Left ventricle myocardium inferior (tissue), 1 donor: Measurements from ENCODE around the gene PSTPIP1. TPM values are rescaled to one million over a fixed set of nuclear protein-coding genes. Genes with fewer than 3 reads are reported as not detected.

ENCODE experiments used
- DNase-seq: peaks from one replicate; pipeline ENCODE4 v3.0.0-alpha.2; 2020
- H3K27ac ChIP-seq: fragments of 200-600 bp; replicated peaks from 2 replicates; pipeline ENCODE4 v1.8.0; 2021
- H3K27me3 ChIP-seq: fragments of 200-600 bp; 2 replicates; pipeline ENCODE4 v1.8.0; 2021; ENCODE audit warnings: low read depth
- H3K36me3 ChIP-seq: fragments of 200-600 bp; 2 replicates; pipeline ENCODE4 v1.8.0; 2021
- H3K4me1 ChIP-seq: fragments of 200-600 bp; 2 replicates; pipeline ENCODE4 v1.8.0; 2021
- H3K4me3 ChIP-seq: fragments of 200-600 bp; 2 replicates; pipeline ENCODE4 v1.8.0; 2021; ENCODE audit warnings: mild to moderate bottlenecking, moderate library complexity
- H3K9me3 ChIP-seq: fragments of 200-600 bp; replicated peaks from 2 replicates; pipeline ENCODE4 v1.8.0; 2021
- intact Hi-C: fragments of 100-400 bp; cut with micrococcal nuclease; formaldehyde crosslinking; loops from one replicate; pipeline ENCODE4 v1.11.0; 2022
- total RNA-seq: library from RNA; stranded (reverse); fragmentation: NEBNext Ultra II Directional; extraction: Animal tissue kit (Norgen Biotek cat#: 25700); gene quantifications from one replicate; pipeline ENCODE4 v1.2.1, GENCODE V29; 2021
- TF ChIP-seq, protein P1 (sequence below): fragments of 200-600 bp; IDR thresholded peaks from 2 replicates; pipeline ENCODE4 v1.8.0; 2021; ENCODE audit warnings: antibody characterized with exemption, mild to moderate bottlenecking, borderline replicate concordance
- donor health status: DM: no; HTN: yes; CAD: no; lungs with severe emphysema.

The PSTPIP1 gene
- total RNA-seq, 1 donor from 2014 or later = 3.5 TPM

DNA sequence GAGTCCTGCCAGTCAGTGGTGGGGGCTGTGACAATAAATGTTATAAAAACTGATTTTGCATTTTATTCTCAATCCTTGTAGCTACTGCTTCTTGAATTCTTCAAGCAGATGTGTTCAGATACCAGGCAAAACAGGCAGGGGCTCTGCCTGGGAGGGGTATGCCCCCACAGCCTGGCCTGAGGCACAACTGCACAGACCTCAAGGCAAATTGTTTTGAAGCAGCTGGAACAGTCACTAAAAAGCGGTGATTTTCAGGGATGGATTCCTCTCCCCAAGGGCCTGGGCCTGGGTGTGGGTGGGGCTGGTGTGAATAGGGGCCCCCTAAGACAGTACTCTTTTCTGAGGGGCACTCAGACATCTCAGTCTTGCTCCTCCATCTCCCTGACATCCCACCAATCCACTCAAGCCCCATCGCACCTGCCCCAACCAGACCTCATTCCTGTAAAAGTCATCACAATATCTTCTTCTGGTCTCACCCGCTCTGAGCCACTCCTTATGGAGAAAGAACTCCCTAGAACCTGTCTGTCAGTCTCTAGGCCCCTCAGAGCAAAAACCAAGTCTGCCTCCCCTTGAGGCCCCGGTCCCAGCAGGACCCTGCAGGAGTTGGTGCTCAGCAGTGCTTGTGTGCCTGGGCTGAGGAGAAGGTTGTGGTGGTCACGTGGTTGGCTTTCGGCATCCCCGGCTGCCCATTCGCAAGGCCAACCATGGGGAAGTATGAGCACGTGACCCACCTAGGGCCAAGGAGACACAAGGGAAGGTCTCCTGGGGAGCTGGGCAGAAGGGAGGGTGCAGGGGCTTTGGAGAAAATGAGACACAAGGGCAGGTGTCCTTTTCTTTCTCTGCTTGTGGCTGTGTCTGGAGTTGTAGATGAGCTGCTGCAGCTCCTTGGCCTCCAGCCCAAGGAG is 2.9 kb upstream of the PSTPIP1 start:
- no peak overlapping the region for H3K4me3 ChIP-seq

DNA sequence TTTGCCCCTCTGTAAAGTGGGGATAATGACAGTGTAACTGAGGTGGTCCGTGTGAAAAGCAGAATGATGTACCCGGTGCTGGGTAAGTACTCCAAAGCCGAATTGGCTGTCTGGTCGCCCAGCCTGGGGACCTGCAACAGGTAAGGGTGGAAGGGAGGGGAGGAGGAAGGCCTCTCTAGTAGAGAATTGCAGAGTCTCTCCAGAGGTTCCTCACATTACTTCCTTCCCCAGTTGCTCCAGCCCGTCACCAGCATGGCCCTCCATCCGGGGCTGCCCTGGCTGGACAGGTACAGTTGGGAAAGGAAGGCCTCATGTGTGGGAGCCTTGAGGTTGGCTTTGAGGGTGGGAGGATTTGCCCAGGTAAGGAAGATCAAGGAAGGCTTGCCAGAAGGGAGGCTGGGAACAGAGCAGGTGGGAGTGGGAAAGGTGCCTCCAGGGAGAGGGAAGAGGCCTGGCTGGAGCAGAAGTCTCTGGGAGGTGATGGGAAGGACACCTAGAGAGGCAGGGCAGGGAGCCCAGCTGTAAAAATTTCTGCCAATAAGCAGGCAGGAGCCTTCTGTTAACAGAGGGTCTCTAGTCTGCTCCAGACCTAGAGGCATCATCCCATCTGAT is 1.7 kb upstream of the PSTPIP1 start:
- no peak for DNase-seq
- H3K27ac ChIP-seq = no peak overlapping the region
- H3K27me3 ChIP-seq = no peaks in the 10 kb centered on the region
- TF ChIP-seq, protein P1, sequence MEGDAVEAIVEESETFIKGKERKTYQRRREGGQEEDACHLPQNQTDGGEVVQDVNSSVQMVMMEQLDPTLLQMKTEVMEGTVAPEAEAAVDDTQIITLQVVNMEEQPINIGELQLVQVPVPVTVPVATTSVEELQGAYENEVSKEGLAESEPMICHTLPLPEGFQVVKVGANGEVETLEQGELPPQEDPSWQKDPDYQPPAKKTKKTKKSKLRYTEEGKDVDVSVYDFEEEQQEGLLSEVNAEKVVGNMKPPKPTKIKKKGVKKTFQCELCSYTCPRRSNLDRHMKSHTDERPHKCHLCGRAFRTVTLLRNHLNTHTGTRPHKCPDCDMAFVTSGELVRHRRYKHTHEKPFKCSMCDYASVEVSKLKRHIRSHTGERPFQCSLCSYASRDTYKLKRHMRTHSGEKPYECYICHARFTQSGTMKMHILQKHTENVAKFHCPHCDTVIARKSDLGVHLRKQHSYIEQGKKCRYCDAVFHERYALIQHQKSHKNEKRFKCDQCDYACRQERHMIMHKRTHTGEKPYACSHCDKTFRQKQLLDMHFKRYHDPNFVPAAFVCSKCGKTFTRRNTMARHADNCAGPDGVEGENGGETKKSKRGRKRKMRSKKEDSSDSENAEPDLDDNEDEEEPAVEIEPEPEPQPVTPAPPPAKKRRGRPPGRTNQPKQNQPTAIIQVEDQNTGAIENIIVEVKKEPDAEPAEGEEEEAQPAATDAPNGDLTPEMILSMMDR = no peak
- no peaks in the 10 kb centered on the region for H3K36me3 ChIP-seq
- no peaks in the 10 kb centered on the region for H3K9me3 ChIP-seq
- no peak overlapping the region for H3K4me3 ChIP-seq
- peaks cover 36% of the 10 kb centered on the region for H3K4me1 ChIP-seq
- intact Hi-C loops = no loop called here

More for the DNA sequence above, 2.9 kb upstream of the PSTPIP1 start:
- Histone ChIP-seq H3K4me1 (peaks cover 39% of the 10 kb centered on the region), H3K9me3 (no peaks in the 10 kb centered on the region), H3K27ac (no peak overlapping the region), H3K36me3 (no peaks in the 10 kb centered on the region), H3K27me3 (no peaks in the 10 kb centered on the region)
- TF ChIP-seq, protein P1 = no peak
- no peak for DNase-seq
- intact Hi-C loops = no loop called here

DNA sequence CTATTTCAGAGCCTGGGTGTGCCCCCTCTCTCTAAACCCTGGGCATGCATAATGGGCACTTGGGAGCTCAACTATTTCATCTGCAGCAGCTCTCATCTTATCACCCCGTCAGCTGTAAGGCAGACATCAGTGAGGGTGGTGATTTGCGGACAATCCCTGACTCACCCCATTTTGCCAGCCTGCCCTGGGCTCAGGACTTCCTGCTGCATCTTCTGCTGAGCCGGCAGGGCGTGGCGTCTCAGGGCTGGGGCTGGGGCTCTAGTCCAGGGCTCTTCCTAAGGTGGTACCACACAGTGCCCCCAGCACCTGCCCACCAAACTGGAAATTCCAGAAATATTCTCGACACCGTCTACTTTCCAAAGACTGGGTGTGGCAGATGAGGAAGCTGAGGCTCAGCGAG is 925 bp upstream of the PSTPIP1 start:
- peak; percentile 51 for DNase-seq
- TF ChIP-seq, protein P1 = no peak
- H3K27me3 ChIP-seq = no peaks in the 10 kb centered on the region
- H3K27ac ChIP-seq = no peak overlapping the region
- no peak overlapping the region for H3K4me3 ChIP-seq
- intact Hi-C loops = no loop called here
- no peaks in the 10 kb centered on the region for H3K9me3 ChIP-seq
- H3K4me1 ChIP-seq = peaks cover 28% of the 10 kb centered on the region
- H3K36me3 ChIP-seq = no peaks in the 10 kb centered on the region

DNA sequence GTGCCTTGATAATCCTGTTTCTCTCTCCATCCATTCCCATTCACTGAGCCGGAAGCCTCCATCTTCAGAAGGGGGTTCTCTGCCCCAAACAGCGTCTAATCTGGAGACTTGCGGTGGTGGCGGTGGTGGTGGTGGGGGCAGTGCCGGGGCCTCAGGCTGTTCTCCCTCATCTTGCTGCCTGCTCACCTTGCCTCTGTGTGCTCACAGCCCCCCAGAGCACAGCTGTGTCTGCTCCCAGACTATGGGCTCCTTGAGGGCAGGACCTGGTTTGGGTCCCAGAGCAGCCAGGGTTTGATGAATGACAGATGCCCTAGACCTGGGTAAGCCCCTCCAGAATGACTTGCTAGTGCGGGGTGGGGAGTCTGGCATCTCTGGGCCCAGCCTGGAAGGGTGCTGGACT is 430 bp upstream of the PSTPIP1 start:
- H3K27ac ChIP-seq = peak overlapping the region; percentile 59
- intact Hi-C loops = no loop called here
- no peak overlapping the region for H3K4me3 ChIP-seq
- H3K4me1 ChIP-seq = peaks cover 23% of the 10 kb centered on the region
- no peaks in the 10 kb centered on the region for H3K36me3 ChIP-seq
- no peak for DNase-seq
- TF ChIP-seq, protein P1 = no peak
- H3K27me3 ChIP-seq = no peaks in the 10 kb centered on the region
- H3K9me3 ChIP-seq = no peaks in the 10 kb centered on the region

DNA sequence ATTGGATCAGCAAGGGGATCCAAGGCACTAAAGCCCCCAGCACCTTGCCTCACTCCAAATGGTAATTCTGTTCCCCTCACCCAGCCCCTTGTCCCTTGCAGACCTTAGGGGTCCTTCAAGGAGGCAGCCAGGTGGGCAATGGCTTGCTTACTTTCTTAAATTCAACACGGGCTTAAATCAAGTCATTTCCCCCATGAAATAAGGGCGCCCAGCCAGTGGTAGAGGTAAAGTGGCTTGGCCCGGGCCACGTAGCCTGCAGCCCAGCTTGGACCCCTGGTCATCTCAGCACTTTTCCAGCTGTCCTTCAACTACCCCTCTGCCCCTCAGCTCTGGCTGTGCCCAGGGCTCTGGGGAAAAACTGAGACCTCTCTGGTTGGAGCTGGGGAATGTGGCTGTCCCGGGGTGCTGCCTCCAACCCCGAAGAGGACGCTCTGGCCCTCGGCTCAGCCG is 1.2 kb downstream of the PSTPIP1 start:
- peak overlapping the region; percentile 31 for H3K27ac ChIP-seq
- H3K4me3 ChIP-seq = peak overlapping the region; percentile 44
- no peaks in the 10 kb centered on the region for H3K36me3 ChIP-seq
- DNase-seq = no peak
- no peaks in the 10 kb centered on the region for H3K27me3 ChIP-seq
- peaks cover 22% of the 10 kb centered on the region for H3K4me1 ChIP-seq
- TF ChIP-seq, protein P1 = no peak
- intact Hi-C loops = no loop called here
- no peaks in the 10 kb centered on the region for H3K9me3 ChIP-seq
